HG03039 (cell line): ENCODE results near the gene TMA7.

Experiments
- ATAC-seq: cut with Tn5 transposase; IDR thresholded peaks from one replicate; pipeline ENCODE4 v1.9.1; 2021; ENCODE audit warnings: mild to moderate bottlenecking, moderate library complexity; ENCODE audit not compliant: unreplicated experiment

The TMA7 gene

DNA sequence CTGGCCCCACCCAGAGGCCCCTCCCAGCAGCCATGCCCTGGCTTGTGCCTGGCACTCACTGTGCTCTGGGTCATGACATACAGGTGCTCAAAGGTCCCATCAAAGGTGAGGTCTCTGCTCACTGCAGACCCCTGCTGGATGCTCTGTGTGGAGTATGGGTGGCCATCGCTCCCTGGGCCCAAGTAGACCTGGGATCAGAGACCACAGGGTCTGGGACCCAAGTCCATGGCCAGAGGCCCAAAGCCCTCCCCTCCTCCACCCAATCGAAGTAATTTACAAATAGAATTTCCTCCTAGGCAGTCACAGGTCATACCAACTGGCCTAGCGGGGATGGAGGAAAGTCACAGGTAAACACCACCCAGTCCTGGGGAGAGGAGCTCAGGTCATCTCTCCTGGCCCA lies 17.8 kb upstream of the TMA7 start:
- no peak for ATAC-seq

DNA sequence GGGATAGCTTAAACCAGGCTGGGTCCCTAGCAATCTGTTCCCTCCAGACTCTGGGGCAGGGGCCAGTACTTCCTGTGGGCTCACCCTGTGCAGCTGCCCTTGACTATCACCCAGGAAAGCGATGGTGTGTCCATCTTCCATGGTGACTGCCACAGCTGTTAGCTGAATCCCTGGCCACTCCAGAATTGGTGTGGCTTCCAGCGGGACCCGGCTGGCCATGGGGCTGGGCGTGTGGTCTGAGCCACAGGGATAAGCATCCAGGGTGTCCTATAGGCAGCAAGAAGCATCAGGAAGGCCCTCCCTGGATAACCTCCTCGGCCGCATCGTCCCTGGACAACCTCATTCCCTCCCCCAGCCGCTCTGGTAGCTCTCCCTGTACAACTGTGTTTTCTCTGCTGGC lies 17.4 kb upstream of the TMA7 start:
- no peak for ATAC-seq

DNA sequence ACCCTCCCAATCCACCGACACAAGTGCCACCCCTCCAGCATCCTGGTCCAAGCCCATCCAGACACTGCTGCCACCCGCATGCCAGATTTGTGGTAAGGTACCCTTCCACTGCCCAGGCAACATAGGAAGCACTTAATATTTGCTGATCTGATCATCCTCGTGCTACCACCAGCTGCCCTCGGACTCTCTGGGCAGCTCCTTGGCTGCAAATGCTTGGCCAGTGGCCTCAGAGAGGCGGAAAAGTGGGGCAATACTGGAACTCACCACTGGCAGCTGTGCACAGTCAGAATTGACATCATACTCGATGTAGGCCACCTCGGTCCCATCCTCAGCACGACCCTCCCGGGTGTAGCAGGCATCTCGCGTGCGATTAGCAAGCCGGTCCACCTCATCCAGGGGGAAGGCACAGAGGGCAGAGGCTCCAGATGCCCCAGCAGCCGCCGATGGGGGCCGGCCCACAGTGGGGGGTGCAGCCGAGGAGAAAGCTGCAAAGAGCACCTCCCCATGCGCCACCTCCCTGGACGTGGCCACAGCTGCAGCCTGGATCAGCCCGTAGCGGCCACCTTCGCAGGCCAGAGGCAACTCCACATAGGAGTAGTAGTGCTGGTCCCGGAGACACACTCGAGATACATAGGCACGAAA lies 16.7 kb upstream of the TMA7 start:
- no peak for ATAC-seq

DNA sequence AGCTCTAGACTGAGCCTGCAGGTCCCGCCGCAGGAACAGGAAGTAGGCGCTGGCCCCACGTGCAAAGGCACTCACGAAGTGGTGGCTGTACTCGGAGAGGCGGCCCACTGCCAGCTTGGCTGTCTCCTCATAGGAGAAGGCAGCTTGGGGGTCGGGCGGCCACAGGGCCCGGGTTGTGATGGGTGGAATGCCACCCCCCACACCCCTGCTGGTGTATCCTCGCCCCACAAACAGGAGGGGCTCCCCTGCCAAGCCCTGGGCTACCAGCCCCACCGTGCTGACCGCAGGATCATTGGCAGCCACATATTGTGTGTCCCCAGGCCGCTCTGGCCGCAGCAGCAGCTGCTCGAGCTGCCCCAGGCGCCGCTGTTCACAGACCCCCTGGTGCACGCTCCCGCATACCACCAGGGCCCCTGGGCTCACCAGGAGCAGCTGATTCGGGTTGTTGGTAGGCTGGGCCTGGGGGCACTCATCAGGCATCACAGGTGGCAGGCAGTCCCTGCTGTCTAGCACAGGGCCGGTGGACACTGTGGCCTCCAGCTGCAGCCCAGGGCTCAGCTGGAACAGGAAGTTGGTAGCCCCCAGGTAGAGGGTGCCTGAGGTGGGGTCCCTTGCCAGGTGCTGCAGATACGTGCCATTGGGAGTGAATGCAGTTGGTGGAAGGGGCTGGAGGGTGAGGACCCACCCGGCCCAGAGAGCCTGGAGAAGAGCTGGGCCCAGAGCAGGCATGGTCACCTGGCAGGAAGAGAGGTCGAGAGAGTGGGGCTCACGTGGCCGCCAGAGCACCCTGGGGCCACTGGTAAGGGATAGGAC lies 16.0 kb upstream of the TMA7 start:
- no peak for ATAC-seq

DNA sequence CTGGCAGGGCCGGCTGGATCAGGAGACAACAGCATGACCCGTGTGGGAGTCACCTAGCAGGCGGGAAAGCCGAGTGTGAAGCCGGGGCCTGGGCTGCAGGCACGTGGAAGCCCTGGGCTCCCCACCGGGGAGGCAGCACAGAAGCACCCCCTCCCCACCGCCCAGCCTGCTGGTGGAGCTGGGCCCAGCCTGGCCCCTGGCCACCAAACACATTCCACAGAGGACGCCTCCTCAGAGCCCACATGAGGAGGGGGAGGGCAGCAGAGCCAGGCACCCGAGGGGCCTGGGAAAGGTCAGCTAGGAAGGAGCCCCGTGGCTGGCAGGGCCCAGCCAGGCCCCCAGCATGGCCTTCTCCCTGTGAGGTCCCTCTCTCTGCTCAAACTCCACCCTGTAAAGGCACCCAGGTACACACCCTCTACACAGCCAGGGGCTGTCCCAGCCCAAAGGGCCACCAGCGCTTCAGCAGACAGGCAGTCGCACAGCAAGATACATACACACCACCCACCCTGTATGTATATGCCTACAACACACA lies 14.7 kb upstream of the TMA7 start:
- no peak for ATAC-seq

DNA sequence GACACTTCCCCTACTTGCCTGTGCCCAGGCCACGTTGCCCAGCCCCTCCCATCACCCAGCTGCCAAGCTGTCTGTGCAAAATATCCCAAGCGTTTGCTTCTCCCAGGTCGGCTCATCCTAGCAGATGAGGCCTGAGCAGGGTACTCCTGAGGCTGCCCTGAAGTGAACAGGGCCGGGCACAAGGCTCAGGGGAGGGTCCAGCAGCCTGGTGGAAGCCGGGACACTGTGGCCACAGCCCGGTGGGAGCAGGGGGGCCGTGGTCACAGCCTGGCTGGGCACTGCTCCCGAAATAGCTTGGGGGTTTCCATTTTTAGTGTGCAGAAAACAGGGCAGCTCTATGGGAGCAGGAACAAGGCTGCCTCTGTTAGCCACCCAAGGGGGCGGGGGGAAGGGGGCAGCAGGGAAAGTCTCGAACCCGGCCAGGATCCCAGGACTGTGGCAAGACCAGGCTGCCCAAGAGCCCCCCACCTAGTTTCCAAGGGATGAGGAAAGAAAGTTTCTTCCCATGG lies 13.6 kb upstream of the TMA7 start:
- ATAC-seq: no peak

DNA sequence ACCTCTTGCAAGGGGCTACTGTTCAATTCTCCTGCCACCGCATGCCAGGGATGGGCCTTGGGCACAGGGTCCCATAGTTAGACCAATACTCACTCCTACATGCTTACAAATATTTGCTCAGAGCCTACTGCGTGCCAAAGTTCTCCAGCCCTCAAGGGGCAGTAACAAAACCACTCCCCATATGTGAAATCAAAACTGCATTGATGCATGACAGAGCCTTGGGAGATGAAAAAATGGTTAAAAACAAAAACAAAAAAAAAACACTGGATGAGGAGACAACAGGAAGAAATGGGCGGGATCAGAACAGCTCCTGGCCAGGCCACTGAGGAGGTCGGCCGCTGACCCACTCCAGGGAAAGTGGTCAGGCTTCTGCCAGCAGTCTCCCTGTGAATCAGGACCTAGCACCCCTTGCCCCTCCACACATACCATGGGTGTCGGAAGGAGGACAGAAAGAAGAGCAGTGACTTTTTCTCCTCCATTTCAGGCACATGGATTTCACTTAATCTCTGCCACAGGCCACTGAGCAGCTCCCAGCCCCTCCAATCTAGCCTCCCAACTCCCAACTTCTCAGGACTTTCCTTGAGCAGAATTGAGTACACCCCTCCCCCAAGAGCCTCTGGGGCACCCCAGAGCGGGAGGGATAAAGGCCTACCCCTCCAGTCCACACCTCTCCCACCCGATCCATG lies 13.0 kb upstream of the TMA7 start:
- ATAC-seq: no peak

DNA sequence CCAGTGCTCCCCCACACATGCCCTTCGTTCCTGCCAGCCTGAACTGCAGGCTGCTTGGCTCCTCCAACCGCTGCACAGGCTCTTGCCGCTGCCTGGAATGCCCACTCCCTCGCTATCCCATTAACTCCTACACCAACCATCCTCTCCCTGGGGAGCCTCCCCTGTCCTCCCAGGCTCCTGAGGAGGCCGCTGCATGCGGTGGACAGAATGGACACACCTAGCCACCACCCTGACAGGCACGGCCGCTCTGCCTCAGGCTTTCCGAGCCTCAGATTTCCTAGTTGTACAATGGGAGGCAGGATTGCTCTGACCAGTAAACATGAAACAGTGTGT lies 12.5 kb upstream of the TMA7 start:
- no peak for ATAC-seq

DNA sequence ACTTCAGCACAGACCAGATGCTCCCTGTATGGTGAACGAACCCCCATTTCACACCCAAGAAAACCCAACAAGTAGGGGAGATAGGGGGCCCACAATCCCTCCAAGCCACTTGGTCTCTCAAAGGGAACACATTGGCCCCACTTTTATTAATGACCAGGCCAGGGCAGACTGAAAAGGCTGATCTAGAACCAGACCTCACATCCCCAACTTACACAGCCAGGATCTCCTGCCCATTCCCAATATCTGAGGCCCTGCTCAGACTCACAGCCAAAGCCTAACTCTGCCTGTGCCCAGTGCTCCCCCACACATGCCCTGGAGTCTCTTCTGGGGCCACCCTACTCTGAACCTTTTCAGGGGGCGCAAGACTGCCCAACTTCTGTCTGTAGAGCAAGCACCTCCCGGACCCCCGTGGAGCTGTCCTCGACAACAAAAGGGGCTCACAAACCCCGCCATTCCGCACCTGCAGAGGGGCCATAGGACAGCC lies 11.9 kb upstream of the TMA7 start:
- no peak for ATAC-seq

DNA sequence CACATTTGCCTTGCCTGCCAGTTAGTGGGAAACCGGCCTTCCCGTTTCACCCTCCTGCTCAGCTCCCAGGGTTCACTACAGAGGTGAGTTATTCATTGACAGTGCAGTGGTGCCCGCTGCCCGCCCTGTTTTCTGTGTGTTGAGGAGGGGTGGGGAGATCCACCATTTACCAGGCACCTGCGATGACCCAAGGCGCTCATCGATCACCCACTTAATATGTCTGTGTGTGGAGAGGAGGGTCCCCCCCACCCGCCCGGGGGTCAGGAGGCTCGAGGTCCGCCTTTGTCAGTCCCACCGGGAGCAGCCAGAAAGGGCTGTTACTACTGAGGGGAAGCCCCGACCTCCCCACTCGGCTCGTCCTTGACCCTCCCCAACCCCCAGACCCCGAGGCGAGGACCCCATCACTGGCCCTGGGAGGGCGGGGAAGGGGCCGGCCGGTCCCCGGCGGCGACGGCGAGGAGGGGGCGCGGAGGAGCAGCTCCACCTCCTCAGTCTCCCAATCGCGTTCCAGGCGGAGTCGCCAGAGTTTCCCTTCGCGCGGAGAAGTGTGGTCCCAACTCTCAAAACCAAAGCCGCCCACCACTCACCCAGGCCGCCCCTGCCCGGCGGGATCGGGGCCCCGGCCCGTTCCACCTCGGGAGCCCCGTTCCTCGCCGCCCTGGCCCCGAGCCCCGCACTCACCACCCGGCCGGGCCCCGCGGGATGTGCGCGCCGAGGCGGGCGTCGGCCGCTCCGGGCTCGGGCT lies 11.3 kb upstream of the TMA7 start:
- no peak for ATAC-seq

DNA sequence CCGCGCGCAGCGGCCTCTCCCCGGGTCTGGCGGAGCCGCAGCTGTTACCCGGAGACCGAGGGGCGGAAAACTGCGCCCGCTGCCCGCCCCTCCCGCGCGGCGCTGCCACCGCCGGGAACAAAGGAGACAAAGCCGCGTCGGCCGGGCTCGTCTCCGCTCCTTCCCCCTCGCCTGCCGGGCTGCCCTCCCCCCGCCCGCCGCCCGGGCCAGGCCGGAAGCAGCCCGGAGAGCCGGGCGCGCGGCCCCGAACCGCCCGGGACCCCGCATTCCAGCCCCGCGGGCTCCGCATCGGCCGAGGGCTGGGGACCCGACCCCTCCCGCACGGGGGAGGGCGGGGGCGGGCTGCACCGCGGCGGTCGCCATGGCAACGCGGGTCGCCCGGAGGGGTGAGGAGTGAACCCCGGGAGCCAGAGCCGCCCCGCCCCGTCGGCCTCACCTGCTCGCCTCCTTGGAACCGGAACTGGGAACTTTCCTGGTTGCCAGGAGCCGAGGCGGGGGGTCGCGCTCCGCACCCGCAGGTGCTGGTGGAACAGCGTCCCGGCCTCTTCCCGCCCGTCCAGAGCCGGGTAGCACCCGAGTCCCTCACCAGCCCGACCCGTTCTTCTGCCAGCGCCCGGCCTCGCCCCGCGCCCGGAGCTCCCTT lies 10.6 kb upstream of the TMA7 start:
- ATAC-seq: no peak

DNA sequence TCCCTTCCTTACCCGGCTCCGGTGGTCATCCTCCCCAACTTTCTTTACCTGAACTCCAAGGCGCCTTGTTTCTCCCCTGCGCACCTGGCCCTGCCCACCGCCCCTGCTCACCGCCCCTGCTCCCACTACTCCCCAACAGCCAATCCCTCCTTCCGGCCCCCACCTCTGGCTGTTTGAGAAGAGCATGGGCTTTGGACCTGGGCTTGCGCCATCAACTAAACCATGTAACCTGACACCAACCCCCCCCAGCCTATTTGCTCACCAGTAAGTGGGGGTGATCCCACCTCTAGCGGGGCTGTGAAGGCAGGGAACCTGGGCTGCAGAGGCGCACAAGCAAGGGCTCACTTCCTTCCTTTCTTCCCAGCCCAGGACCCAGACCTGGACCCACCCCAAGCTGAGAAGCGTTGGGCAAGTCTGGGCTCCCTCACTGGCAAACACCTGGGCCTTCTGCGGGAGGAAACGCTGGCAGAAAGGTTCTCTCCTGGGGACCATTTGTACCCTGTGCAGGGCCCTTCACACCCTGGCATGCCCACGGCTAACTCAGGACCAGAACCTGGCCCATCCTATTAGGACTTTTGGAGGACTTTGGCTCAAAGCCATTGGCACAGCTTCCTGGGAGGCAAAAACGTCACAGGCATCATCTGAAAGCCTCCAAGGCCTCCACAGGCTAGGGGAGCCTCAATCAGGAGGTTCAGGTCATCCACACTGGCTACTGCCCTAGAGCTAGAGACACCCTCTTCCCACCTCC lies 9.9 kb upstream of the TMA7 start, which contains the start of gene PLXNB1:
Gene PLXNB1, minus strand, starts transcription at position 127 of the 748 bp plus-strand sequence. CDS start 5,475 bp downstream, outside the sequence.
- ATAC-seq: no peak

DNA sequence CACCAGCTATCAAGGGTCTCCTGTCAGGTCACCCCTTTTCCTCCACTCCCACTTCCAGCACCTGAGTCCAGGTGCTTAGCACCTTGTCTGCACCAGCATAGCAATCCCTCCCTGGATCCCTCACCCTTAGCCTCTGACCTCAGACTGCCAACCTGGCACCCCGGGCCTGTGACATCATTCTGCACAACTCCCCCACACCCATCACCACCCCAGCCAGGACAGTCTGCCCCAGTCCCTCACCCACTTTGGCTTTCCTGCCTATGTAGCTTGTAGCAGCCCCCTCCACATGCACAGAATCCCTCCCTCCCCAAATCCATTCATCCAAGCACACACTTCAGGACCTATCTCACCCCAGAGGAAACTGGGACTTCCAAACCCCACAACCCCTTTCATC lies 9.4 kb upstream of the TMA7 start:
- ATAC-seq: no peak

DNA sequence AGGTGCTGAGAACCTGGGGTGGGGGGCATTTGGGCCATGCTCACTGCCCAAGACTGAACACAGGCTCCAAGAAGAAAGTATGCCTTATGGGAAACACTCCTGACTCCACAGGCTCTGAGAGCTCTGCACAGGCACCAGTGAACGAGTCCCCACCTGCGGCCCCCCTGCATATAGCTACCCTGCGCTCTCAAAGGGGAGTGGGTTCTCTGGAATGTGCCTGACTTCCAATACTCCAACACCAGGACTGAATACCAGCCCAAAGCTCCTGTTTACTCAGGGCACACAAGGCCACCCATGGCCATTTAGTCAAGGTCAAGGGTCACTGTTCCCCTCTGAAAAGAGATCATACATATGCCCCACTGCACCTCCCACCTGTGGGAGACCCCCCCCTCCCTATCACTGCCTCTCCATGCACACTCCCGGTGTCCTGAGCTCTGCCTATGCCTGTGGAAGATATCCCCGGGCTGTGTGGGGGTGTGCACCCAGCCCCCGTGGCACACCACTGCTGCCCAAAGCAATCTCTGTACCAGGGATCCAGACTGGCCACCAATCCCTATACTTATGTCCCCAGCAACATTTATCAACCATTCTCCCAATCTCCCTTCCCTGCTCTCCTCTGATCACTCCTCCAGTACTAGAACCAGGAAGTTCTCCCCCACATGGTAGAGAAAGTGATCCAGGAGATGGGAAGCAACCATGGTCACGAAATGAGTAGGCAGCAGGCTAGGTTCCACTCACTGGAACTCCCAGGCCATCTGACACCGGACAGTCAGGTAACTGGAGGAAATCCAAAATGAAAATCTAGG lies 8.6 kb upstream of the TMA7 start:
- no peak for ATAC-seq

DNA sequence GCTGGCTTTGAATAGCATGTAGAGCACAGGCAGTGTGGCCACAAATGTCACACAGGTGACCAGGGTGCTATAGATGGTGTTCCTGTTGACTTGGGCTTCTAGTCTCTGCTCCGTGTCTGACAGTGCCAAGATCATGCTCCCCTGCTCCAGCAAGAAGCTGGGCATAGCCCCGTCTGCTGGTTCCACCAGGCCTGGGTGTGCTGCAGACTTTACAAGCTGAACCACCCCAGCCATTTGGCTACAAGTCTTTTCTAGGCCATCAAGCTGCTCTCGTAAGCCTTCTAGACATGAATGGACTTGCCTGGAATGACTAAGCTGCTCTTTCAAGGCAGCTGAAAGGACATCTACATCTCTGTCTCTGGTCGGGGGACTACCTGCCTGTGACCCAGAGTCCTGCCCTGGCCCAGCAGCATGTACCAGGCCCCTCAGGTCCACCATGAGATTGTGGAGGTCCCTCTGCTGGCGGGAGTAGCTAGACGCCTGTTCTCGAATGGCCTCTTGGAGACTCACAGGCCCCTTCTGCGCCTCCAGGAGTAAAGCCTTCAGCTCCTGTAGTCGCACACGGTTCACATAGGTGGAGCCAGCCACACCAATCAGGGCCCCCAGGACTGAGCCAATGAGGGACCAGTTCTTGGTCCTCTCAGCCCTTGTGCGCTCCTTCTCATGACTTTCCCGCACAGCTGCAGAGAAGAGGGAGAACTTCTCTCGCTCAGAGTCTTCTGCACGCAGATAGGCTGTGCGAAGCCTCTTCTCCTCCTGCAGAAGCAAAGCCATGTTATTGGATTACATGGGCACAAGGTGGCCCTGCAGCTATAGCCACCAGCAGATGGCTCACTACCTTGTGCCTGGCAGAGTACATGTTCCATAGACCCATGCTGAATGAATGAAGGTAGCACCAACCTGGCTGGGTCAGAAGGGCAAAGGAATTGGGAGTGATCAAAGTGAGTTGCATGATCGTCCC lies 7.4 kb upstream of the TMA7 start:
- ATAC-seq: no peak

DNA sequence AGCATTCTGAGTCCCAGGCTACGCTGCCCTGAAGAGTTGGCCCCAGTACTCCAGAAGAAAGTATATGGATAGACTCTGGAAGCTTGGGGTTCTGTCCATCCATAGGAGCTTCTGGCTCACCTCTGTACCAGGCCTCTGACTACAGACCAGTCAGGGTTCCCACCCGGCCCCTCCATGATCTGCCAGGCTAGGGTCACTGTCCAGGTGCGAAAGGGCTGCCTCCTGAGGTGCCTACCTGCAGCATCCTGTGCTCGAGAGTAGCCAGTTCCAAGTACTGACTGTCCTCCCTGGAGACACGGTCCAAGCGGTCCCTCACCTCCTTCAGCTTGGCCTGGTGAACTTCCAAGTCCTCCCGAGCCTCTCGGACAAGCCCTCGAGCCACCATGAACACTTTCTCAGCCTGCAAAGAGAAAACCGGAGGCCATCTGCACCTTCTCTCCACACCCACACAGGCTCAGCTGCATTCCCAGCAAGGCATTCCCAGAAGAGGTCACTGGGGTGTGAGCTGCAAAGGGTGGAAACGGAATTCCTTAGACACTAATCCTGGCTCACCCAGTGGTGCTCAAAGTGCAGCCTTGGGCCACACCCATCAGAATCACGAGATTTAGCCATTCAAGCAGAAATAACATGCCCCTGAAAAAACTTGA lies 6.5 kb upstream of the TMA7 start:
- ATAC-seq: no peak

DNA sequence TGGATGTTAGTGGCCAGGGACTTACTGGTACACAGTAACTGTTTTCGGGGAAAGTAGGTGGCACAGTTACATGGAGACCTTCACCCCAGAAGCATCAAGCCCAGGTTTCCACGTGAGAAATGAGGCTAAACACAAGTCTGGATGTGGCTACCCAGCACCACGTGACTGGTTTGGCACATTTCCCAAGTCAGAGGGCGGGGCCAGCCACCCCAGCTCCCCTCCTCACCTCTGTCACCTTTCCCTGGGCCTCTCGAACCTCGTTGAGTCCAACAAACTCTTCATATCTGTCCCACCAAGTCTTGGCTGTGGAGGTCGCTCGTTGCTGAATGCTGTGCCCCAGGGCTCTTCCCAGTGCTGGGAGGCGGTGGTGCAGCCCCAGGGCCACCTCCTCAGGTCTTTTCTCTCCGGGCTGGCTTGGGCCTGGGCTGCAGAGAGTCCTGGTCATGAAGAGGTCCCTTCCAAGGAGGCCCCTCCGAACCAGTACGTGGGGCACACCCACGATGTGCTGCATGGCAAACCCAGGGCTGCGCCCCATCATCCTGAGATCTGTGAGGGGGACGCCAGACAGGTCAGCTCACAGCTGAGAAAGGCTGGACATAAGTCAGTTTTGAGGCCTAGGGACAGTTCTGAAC lies 5.3 kb upstream of the TMA7 start:
- no peak for ATAC-seq
